ENCODE measurements around the gene MAPKAP1.

The MAPKAP1 gene

DNA sequence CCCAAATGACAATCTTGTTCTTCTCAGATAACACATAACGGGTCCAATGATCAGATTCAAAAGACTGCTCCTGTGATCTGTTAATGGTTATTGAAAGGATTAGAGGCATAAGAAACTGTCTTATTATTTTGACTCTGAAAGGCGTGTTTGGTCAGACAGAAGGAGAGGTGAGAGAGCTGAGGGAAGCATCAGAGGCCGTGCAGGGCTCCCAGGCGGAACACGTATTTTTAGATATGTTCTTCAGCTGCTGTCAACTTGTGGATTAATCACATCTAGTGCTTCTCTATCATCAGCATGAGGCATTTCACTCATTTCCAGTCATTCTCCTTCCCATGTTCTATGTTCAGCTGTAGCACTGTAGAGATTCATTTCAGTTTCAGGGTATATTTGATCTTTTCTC, 199.8 kb downstream of the MAPKAP1 start:
- no peak for TF ChIP-seq ZFX (IDR thresholded peaks at IDR 0.05)
- TF ChIP-seq CTCF (conservative IDR thresholded peaks at IDR 0.05) = no peak

DNA sequence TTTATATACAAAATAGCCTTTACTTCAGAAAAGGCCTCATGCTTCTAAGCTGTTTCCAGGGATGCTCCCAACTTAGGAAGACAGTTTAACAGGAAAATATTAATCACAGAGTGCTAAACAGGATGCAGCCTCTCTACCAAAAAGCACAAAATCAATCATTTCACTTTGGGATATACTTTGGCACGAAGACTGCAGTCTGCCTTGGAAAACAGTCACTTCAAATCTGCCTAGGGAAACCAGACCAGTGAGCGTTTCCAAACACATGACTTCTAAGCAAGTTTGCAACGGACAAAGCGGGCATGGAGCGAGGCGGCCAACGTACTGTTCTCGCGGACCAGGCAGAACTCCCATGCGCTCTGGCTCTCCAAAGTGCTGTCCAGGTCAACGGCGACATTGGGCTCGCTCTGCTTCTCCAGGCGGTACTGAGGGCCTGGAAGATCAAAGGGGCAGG, 201.0 kb downstream of the MAPKAP1 start:
- TF ChIP-seq ZFX (IDR thresholded peaks at IDR 0.05) (no peak), CTCF (conservative IDR thresholded peaks at IDR 0.05) (no peak)
- no peak overlapping the region for H3K27ac ChIP-seq

More for the DNA sequence above, 199.8 kb downstream of the MAPKAP1 start:
- H3K27ac ChIP-seq = no peak overlapping the region

DNA sequence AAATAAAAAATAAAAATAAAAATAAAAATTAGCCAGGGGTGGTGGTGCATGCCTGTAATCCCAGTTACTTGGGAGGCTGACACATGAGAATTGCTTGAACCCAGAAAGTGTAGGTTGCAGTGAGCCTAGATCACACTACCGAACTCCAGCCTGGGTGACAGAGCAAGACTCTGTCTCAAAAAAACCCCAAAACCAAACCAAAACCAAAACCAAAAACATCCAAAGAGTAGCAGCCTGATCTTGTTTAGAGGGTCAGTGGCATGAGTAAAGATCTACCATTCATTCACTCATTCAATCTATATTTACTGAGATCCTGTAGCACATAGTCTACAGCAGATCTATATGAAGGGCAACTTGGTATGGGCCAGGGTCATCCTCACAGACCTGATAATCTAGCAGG, 202.4 kb downstream of the MAPKAP1 start:
- no peak for TF ChIP-seq ZFX (IDR thresholded peaks at IDR 0.05)
- no peak for TF ChIP-seq CTCF (conservative IDR thresholded peaks at IDR 0.05)
- no peak overlapping the region for H3K27ac ChIP-seq

DNA sequence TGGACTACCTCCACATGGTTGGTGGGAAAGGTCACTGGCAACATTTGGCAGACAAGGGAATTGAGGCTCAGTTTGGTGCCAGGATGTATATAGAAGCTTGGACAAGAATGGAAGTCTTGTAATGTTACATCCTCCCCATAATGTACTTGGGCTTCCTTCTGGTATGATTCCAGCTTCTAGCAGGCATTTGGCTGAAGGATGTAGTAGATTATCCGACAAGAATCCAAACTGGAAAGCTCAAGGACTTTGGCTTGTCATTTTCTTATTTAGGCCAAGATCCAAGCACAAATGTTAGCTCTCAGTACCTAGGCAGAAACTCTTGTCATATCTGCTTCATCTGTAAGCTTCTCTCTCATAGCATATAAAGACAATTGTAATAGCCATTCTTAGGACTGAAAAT, 209.1 kb downstream of the MAPKAP1 start:
- TF ChIP-seq CTCF (conservative IDR thresholded peaks at IDR 0.05) (no peak), ZFX (IDR thresholded peaks at IDR 0.05) (no peak)
- H3K27ac ChIP-seq = no peak overlapping the region

GRCh38 chr9:125497478-125497877, 209.5 kb downstream of the MAPKAP1 start:
- H3K27ac ChIP-seq = no peak overlapping the region
- TF ChIP-seq CTCF (conservative IDR thresholded peaks at IDR 0.05) = no peak
- TF ChIP-seq ZFX (IDR thresholded peaks at IDR 0.05) = no peak

GRCh38 chr9:125496313-125496834, 210.6 kb downstream of the MAPKAP1 start:
- no peak overlapping the region for H3K27ac ChIP-seq
- no peak for TF ChIP-seq ZFX (IDR thresholded peaks at IDR 0.05)
- no peak for TF ChIP-seq CTCF (conservative IDR thresholded peaks at IDR 0.05)

- no peak for TF ChIP-seq CTCF (conservative IDR thresholded peaks at IDR 0.05)
- no peak for TF ChIP-seq ZFX (IDR thresholded peaks at IDR 0.05)
- no peak overlapping the region for H3K27ac ChIP-seq
Observed at GRCh38 chr9:125495172-125496119, 211.6 kb downstream of the MAPKAP1 start.

All from C4-2B (cell line).